ENCODE measurements around the gene KCNN3.

DNA sequence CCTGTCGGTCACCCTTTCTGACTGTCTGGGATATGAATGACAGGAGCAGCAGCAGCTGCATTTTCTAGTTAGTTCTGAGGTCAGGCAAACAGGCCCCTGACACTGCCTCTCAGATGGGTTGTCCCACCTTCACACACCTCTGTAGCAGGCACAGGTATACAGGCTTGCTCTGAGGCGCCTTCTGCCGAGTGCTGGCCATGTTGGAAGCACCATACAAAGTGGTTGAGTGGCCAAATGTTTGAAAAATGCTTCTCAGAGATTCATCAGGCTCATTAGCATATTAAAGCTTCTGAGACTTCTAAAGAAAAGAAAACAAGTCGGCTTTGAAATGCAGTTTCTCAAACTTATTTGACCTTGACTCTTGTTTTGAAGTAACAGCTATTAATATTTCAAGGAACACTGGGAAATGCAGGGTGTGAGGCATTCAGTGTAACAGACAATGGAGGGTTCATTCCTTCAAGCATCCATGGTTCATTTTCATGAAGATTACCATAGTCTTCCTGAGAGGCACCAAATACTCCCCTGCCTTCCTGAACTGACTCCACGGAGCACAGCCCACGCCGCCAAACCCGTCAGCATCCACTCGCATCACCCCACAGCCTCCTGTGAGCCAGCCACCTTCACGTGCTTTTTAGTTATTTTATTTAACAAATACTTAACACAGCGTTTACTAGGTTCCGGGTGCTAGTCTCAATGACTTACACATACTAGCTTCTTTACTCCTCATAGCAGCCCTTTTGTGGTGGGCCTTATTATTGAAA is 81.8 kb downstream of the KCNN3 start:
- TF ChIP-seq EP300 (conservative IDR thresholded peaks at IDR 0.05; ENCODE audit: poor library complexity, severe bottlenecking) (no peak), RAD21 (conservative IDR thresholded peaks at IDR 0.05) (no peak), TAF1 (IDR thresholded peaks at IDR 0.05; ENCODE audit: low read depth) (no peak), EZH2 (IDR thresholded peaks at IDR 0.05; ENCODE audit: borderline replicate concordance, insufficient read depth, low read length, poor library complexity, severe bottlenecking) (no peak), POLR2AphosphoS5 (IDR thresholded peaks at IDR 0.05) (no peak), MXI1 (conservative IDR thresholded peaks at IDR 0.05; ENCODE audit: poor library complexity, severe bottlenecking) (no peak), SMC3 (conservative IDR thresholded peaks at IDR 0.05; ENCODE audit: poor library complexity) (no peak)
- TF ChIP-seq, protein P1, sequence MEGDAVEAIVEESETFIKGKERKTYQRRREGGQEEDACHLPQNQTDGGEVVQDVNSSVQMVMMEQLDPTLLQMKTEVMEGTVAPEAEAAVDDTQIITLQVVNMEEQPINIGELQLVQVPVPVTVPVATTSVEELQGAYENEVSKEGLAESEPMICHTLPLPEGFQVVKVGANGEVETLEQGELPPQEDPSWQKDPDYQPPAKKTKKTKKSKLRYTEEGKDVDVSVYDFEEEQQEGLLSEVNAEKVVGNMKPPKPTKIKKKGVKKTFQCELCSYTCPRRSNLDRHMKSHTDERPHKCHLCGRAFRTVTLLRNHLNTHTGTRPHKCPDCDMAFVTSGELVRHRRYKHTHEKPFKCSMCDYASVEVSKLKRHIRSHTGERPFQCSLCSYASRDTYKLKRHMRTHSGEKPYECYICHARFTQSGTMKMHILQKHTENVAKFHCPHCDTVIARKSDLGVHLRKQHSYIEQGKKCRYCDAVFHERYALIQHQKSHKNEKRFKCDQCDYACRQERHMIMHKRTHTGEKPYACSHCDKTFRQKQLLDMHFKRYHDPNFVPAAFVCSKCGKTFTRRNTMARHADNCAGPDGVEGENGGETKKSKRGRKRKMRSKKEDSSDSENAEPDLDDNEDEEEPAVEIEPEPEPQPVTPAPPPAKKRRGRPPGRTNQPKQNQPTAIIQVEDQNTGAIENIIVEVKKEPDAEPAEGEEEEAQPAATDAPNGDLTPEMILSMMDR (IDR thresholded peaks at IDR 0.05; ENCODE audit: poor library complexity, severe bottlenecking), result no peak
- TF ChIP-seq, protein P2, sequence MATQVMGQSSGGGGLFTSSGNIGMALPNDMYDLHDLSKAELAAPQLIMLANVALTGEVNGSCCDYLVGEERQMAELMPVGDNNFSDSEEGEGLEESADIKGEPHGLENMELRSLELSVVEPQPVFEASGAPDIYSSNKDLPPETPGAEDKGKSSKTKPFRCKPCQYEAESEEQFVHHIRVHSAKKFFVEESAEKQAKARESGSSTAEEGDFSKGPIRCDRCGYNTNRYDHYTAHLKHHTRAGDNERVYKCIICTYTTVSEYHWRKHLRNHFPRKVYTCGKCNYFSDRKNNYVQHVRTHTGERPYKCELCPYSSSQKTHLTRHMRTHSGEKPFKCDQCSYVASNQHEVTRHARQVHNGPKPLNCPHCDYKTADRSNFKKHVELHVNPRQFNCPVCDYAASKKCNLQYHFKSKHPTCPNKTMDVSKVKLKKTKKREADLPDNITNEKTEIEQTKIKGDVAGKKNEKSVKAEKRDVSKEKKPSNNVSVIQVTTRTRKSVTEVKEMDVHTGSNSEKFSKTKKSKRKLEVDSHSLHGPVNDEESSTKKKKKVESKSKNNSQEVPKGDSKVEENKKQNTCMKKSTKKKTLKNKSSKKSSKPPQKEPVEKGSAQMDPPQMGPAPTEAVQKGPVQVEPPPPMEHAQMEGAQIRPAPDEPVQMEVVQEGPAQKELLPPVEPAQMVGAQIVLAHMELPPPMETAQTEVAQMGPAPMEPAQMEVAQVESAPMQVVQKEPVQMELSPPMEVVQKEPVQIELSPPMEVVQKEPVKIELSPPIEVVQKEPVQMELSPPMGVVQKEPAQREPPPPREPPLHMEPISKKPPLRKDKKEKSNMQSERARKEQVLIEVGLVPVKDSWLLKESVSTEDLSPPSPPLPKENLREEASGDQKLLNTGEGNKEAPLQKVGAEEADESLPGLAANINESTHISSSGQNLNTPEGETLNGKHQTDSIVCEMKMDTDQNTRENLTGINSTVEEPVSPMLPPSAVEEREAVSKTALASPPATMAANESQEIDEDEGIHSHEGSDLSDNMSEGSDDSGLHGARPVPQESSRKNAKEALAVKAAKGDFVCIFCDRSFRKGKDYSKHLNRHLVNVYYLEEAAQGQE (IDR thresholded peaks at IDR 0.05; ENCODE audit: borderline replicate concordance), result no peak
